Effector CD8-positive, alpha-beta T cell (primary cell): ENCODE results near the gene ADCY3.

Experiments used
- DNase-seq: peaks from one replicate; lab custom pipeline; 2025; lab: John Stamatoyannopoulos, UW

Gene ADCY3

DNA sequence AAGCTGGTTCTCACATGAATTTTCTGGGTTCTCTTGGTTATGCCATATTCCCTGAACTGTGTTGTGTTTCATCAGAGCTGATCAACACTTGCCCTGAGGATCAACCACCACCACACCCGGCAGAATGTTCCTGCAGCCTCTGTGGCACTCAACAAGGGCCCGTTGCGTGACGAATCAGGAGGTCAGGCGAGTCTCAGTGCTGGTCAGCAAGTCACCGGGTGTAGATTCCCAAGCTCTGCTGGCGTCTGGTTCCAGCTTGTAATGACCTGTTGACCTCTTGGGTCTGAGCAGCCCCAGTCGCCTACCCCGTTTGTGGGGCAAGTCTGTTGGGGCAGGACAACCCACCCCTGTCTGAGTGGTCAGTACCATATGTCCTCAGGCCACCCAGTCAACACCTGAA, 46.0 kb downstream of the ADCY3 start:
- DNase-seq: no peak

GRCh38 chr2:24873619-24874018, 46.4 kb downstream of the ADCY3 start:
- DNase-seq: no peak

DNA sequence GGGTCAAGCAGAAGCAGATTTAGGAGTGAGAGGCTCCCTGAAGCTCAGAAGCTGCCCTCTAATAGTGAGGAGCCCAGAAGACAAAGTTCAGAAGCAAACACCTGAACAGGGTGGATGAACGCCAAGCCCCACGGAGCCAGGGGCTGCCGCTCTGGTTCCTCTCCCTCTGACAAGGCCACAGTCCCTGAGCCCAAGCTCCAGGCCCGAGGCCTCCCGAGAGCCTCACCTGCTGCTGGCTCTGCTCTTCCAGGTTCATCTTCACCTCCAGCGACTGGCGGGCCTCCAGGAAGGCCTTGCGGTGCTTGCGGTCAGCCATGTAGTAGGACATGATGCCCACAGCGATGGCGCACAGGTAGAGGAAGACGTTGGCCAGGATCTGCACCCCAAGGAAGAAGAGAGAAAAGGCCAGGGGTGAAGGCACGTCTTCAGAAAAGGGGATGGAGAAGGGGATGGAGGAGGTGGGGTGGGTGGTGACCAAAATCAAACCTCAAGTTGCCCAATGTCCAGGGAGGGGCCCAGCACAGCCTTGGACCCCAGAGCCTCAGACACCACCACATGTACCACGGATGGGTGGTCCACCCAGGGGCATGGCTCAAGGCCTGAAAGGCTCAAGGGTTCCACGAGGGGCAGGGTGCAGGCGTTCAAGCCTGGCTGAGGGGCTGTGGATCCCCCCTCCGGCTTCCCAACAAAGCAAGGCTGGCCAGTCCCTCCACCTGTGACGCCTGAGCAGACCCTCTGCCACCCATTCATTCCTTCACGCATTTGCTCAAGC, 47.5 kb downstream of the ADCY3 start:
- no peak for DNase-seq

GRCh38 chr2:24871852-24872333, 48.1 kb downstream of the ADCY3 start:
- no peak for DNase-seq

DNA sequence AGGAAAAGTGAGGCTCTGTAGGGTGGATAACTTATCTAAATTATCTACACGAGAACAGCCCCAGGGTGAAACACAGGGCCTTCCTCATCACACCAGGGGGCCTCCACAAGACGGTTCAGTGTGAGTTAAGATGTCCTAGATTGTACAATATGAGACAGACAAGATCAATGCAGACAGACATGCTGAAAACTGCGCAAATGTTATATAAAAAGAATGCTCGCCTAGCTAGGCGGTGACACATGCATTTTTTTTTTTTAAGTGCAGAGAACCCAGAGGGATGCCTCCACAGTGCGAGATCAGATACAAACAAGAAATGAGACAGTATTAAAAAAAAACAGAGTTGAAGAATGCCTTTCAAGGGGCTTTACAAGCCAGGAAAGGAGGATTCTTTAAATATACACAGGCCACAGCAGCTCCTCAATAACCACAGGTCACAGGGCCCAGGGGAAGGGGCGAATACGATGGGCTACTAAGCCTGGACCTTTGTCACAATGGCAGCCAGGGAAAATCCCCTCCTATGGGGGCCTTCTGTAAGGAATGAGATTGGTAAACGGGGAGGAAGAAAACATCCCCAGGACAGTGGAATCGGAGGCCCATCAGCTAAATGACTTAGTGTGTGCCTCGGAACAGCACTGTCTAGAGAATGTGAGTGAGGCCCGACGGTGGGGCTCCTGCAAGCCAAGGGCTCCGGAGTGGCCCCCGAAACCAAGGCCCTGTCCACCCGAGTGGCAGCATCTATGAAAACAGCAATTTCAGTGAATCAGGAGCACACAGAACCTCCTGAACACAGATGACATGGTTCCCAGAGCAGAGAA, 48.9 kb downstream of the ADCY3 start:
- DNase-seq: no peak

DNA sequence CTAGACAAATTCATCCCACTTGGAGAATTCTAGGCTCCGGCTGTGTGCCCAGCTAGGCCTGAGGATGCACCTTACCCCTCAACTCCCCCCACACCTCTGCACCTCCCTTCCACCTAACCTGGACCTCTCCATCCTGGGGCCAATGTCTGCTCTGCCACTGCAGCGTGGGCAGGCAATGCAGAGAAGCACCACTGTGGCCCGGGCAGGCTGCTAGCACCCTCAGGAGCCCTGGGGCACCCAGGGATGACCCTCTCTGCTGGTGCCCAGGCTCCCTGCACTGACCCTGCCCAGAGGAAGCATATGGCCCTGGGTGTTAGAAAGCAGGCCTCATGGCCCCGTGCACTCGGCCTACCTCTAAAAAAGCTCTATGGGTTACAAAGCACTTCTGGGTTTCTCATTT, 49.6 kb downstream of the ADCY3 start:
- no peak for DNase-seq

GRCh38 chr2:24866946-24867345, 53.1 kb downstream of the ADCY3 start:
- no peak for DNase-seq

GRCh38 chr2:24863641-24864040, 56.4 kb downstream of the ADCY3 start:
- no peak for DNase-seq

DNA sequence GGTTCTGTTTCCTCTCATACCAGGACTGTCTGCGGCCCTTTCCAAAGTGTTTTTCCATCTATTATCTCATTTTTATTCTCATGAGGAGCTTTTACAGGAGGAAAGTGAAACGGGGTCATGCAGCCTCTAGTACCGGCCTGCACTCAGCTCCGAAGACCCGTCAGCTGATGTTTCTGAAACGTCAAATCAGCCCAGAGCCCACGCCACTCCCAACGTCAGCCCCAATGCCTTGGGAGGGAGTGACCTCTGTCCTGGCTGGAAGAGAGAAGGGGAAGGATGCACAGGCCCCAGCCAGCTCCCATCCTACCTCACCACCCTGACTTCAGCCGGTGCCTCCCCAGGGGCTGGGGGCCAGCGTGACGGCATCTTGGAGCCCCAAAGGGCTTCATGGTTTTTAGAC, 58.5 kb downstream of the ADCY3 start:
- no peak for DNase-seq

DNA sequence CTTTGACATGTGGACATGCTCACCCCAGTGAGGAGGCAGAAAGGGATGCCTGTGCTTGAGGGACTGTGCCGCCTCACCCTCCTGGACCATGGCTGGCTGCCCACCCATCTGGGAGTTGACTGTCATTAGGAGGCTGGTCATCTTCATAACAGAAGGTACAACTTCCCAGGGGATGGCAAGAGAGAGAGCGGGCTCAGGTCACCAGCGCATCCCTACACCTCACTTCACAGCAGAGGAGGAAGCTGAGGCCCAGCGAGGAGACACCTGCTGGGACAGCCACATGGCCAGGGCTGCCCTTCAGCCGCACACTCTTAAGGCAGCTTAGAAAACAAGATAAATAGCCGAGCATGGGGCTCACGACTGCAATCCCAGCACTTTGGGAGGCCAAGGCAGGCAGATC, 59.4 kb downstream of the ADCY3 start:
- DNase-seq: no peak

- no peak for DNase-seq
Measured at GRCh38 chr2:24859968-24860600, 60.0 kb downstream of the ADCY3 start.

- DNase-seq: no peak
Measured at GRCh38 chr2:24858996-24859395, 61.0 kb downstream of the ADCY3 start.

DNA sequence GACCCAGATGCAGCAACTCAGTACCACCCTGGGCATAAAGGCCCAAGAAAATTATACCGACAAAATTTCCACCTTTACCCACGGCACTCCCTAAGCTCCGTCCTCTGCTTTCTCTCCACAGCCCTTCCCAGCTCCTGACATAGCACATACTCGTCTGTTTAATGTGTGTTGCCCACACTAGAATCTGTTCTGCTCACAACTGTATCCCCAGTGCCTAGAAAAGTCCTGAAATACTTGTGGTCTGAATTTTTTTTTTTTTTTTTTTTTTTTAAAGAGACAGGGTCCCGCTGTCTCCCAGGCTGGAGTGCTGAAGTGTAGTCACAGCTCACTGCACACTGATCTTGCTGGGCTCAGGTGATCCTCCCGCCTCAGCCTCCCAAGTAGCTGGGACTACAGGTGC, 62.3 kb downstream of the ADCY3 start:
- no peak for DNase-seq

DNA sequence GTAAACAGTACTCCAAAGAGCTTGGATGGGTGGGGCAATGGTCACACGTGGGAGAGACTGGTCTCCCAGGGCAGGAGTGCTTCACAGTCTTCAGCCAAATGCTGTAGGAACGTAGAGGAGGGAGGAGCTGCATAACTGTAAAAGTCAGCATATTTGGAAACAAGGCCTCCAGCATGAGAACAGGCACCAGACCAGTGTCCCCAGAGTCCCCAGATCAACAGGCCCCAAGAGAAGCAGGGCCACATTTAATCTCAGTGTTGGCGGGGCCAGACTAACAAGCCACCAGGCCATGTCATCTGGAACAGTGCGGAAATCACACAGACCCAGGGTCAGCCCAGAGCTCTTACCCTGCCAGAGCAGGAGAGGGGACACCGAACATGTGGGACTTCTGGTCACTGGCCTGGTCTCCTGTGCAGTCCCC, 63.2 kb downstream of the ADCY3 start:
- no peak for DNase-seq

DNA sequence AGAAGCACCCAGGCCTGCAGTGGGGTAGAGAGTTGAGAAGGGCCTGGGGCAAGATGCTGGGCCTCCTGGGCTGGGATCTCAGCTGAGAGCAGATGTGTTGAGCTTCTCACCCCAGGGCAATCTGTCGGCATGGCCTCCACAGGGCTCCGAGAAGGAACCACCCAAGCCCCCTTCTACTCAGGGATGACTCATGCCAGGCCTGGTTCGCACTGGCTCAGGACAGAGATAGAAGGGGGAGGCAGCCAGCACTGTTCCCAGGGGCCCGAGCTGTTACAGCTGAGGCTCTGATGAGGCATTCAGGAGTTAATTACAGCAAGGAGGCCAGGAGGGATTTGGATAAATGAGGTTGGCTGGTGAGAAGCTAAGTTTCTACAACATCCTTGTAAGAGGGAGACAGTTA, 64.3 kb downstream of the ADCY3 start:
- no peak for DNase-seq

- DNase-seq: no peak
Measured at GRCh38 chr2:24855022-24855622, 64.9 kb downstream of the ADCY3 start.

- no peak for DNase-seq
Measured at GRCh38 chr2:24853996-24854395, 66.0 kb downstream of the ADCY3 start.

DNA sequence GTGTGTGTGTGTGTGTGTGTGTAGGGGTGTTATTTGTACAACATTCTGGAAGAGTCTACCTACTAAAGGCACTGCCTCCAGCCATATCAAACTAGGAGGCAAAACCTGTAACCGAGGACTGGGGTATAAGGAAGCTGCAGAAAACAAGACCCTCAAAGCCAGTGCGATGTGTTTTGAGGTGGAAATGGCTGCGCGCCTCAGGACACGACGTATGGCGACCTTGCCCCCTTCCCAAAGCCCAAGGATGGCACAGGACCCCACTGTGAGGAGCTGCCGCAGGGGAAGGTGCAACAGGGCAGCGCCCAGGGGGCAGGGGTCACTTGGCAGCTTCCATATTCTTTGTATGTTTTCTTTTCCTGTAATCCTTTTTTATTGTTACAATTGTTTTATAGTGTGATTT, 67.0 kb downstream of the ADCY3 start:
- no peak for DNase-seq

DNA sequence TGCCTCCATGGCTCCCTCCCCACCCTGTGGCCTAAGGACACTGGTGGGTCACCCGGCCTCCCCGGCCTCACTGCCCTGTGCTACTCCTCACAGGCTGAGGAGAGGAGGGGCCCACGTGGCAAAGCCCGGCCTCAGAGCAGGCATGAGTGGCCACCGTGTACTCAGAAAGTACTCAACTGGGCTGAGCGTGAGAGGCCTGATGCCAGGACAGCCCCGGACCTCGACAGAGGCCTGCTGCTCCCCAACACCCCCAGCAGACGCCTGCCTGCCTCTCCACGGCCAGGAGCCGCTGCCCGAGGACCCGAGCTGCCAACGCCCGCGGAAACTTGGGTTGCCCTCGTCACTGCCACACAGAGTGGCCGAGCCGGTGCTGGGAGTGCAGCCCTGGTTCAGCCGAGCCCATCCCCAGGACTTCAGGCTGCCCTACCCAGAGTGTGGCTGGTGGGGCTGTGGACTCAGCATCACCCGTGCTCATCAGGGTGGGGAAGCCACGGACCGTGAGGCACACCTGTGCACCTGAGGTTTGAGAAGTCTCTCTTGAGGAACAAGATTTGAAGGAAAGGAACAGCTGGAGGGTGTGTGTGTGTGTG, 67.5 kb downstream of the ADCY3 start:
- DNase-seq: no peak

DNA sequence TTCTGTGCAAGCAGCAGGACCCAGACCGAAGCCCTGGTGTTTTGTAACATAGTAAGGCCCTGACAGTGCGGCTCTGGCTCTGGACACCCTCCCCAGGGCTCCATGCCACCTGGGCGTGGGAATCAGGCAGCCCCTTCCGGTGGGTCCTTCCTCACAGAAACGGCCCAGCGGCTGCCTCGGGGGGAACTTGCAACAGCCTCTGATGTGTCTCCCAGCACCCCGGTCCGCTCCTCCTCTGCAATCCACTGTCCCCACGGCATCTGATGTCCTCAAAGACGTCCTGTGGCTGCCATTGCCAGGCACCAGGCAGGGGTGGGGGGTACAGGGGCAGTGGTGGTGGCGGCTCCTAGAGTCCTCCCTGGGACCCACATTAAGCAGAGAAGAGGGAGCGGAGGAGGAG, 68.0 kb downstream of the ADCY3 start:
- no peak for DNase-seq

GRCh38 chr2:24850944-24851343, 69.1 kb downstream of the ADCY3 start:
- no peak for DNase-seq

DNA sequence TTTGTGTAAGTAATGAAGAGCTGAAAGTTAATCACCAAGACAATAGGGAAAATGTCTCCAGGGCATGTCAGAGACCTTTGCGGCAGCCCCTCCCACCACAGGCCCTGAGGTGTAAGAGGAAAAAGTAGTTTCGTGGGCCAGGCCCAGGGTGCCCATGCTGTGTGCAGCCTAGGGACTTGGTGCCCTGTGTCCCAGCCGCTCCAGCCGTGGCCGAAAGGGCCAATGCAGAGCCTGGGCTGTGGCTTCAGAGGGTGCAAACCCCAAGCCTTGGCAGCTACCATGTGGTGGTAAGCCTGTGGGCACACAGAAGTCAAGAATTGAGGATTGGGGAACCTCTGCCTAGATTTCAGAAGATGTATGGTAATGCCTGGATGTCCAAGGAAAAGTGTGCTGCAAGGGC, 74.3 kb downstream of the ADCY3 start:
- no peak for DNase-seq
